Measurements from ENCODE around the gene GMDS.

DNA sequence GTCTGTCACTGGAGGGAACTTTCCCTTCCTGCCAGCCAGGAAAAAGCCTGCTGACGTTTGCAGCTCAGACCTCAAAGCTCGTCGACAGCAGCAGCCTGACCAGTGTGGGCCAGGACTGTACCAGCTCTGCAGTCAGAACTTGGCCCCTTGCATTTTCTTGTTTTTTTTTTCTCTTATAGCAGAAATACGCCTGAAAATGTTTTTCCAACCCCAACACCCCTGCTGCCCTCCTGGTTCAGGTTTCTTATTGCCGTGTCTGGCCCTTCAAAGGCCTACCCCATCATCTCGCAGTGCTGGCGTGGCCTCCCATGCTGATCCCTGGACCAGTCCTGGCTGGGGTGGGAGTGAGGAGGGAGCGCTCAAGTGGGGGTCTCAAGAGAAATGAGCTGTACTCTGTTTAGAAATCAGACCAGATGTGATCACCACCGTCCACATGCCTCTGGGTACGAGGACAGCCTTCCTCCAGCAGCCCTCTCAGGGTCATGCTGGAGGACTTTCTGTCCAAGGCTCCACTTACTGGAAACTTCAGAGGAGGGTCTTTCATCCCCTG lies 466.6 kb downstream of the GMDS start:
- TF ChIP-seq, protein P1, sequence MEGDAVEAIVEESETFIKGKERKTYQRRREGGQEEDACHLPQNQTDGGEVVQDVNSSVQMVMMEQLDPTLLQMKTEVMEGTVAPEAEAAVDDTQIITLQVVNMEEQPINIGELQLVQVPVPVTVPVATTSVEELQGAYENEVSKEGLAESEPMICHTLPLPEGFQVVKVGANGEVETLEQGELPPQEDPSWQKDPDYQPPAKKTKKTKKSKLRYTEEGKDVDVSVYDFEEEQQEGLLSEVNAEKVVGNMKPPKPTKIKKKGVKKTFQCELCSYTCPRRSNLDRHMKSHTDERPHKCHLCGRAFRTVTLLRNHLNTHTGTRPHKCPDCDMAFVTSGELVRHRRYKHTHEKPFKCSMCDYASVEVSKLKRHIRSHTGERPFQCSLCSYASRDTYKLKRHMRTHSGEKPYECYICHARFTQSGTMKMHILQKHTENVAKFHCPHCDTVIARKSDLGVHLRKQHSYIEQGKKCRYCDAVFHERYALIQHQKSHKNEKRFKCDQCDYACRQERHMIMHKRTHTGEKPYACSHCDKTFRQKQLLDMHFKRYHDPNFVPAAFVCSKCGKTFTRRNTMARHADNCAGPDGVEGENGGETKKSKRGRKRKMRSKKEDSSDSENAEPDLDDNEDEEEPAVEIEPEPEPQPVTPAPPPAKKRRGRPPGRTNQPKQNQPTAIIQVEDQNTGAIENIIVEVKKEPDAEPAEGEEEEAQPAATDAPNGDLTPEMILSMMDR (IDR thresholded peaks at IDR 0.05 in 4 of 5, conservative IDR thresholded peaks at IDR 0.05 in 1 of 5) = no peak
- no peak for TF ChIP-seq POLR2A (IDR thresholded peaks at IDR 0.05)

Measured in gastrocnemius medialis (tissue), 4 donors.